RWPE2 (cell line): Measurements from ENCODE around the gene TENM4.
A peak's percentile ranks its signal among the peaks of the same experiment; 100 is the strongest.

ENCODE experiments used
- ATAC-seq: fragments of 200-7000 bp; cut with Tn5 transposase; 3 replicates; pipeline ENCODE4 v1.9.1; 2021; ENCODE audit warnings: low read depth
- DNase-seq: peaks from one replicate; pipeline ENCODE4 v3.0.0-alpha.2; 2020; ENCODE audit warnings: low spot score
- H3K27ac ChIP-seq: fragments of 450-650 bp; 2 replicates; pipeline ENCODE4 v1.5.1; 2017; ENCODE audit warnings: mild to moderate bottlenecking; ENCODE audit not compliant: poor library complexity, severe bottlenecking
- H3K27me3 ChIP-seq: fragments of 250-450 bp; sonication (Bioruptor Pico); 2 replicates; pipeline ENCODE4 v1.5.1; 2021; ENCODE audit warnings: mild to moderate bottlenecking, moderate library complexity; ENCODE audit not compliant: insufficient read depth, poor library complexity, severe bottlenecking
- H3K36me3 ChIP-seq: fragments of 250-450 bp; sonication (Bioruptor Pico); 2 replicates; pipeline ENCODE4 v1.5.1; 2020; ENCODE audit warnings: low read depth, mild to moderate bottlenecking, moderate library complexity
- H3K4me1 ChIP-seq: fragments of 250-450 bp; sonication (Bioruptor Pico); 2 replicates; pipeline ENCODE4 v1.5.1; 2021; ENCODE audit warnings: mild to moderate bottlenecking, moderate library complexity; ENCODE audit not compliant: insufficient read depth, poor library complexity, severe bottlenecking
- H3K4me3 ChIP-seq: fragments of 250-450 bp; sonication (Bioruptor Pico); 2 replicates; pipeline ENCODE4 v1.5.1; 2021; ENCODE audit warnings: mild to moderate bottlenecking, moderate library complexity; ENCODE audit not compliant: severe bottlenecking
- H3K9me3 ChIP-seq: fragments of 250-450 bp; sonication (Bioruptor Pico); 2 replicates; pipeline ENCODE4 v1.5.1; 2021; ENCODE audit warnings: mild to moderate bottlenecking, moderate library complexity; ENCODE audit not compliant: severe bottlenecking
- TF ChIP-seq, protein P1 (sequence below): fragments of 450-650 bp; IDR thresholded peaks from one replicate; pipeline ENCODE4 v1.5.1; 2017; ENCODE audit warnings: mild to moderate bottlenecking, moderate library complexity; ENCODE audit not compliant: poor library complexity, severe bottlenecking

Gene TENM4

DNA sequence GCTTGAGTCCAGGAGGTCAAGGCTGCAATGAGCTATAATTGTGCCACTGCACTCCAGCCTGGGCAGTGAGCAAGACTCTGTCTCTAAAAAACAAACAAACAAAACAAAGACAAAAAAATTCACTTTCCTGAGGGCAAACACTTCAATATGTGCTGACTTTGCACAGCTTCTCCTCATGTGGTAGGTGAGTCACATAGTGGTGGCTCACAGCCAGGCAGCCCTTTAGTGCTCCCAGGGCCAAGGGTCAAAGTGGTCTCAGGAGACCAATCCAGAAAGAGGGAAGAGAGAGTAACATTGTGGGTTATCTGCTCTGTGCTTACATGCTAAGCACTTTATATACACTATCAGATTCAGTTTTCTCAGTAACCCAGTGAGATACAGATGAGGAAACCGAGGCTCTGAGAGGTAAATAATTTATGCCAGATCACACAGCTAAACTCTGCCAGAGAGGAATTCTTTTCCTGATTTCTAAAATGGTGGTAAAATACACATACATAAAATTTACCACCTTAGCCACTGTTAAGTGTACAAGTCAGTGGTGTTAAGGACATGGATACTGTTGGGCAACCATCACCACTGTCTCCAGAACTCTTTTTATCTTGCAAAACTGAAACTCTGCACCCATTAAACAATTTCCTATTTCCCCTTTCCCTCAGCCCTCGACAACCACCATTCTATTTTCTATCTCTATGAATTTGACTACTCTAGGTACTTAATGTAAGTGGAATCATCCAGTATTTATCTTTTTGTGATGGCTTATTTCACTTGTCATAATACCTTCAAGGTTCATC is 634.4 kb downstream of the TENM4 start:
- no peak overlapping the region for H3K27ac ChIP-seq
- ATAC-seq (no peak), DNase-seq (no peak)
- no peaks in the 10 kb centered on the region for H3K27me3 ChIP-seq
- H3K36me3 ChIP-seq: no peaks in the 10 kb centered on the region
- TF ChIP-seq, protein P1, sequence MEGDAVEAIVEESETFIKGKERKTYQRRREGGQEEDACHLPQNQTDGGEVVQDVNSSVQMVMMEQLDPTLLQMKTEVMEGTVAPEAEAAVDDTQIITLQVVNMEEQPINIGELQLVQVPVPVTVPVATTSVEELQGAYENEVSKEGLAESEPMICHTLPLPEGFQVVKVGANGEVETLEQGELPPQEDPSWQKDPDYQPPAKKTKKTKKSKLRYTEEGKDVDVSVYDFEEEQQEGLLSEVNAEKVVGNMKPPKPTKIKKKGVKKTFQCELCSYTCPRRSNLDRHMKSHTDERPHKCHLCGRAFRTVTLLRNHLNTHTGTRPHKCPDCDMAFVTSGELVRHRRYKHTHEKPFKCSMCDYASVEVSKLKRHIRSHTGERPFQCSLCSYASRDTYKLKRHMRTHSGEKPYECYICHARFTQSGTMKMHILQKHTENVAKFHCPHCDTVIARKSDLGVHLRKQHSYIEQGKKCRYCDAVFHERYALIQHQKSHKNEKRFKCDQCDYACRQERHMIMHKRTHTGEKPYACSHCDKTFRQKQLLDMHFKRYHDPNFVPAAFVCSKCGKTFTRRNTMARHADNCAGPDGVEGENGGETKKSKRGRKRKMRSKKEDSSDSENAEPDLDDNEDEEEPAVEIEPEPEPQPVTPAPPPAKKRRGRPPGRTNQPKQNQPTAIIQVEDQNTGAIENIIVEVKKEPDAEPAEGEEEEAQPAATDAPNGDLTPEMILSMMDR: no peak
- H3K4me3 ChIP-seq: no peak overlapping the region
- H3K9me3 ChIP-seq: no peaks in the 10 kb centered on the region
- H3K4me1 ChIP-seq: peaks cover 13% of the 10 kb centered on the region

DNA sequence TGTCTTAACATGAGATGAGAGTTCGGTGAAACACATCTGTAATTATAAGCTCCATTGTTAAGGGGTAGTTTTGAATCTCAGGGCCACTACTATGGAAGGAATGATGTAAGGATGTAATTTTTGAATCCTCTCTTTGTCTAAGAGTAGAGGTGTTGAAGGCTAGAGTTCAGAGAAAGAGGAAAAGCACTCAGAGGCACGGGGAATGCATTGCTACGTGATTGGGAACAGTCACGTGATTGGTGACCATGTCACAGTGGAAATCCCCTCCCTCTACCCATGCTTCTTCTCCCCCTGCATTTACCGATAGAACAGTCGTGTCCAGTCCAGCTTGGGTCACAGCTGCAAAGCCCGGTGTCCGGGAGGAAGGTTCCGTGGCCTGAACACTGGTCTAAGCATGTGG is 635.8 kb downstream of the TENM4 start:
- no peak for ATAC-seq
- Histone ChIP-seq H3K4me3 (no peak overlapping the region), H3K36me3 (no peaks in the 10 kb centered on the region), H3K27me3 (no peaks in the 10 kb centered on the region), H3K9me3 (no peaks in the 10 kb centered on the region), H3K4me1 (peaks cover 23% of the 10 kb centered on the region), H3K27ac (no peak overlapping the region)
- no peak for DNase-seq
- TF ChIP-seq, protein P1: no peak

DNA sequence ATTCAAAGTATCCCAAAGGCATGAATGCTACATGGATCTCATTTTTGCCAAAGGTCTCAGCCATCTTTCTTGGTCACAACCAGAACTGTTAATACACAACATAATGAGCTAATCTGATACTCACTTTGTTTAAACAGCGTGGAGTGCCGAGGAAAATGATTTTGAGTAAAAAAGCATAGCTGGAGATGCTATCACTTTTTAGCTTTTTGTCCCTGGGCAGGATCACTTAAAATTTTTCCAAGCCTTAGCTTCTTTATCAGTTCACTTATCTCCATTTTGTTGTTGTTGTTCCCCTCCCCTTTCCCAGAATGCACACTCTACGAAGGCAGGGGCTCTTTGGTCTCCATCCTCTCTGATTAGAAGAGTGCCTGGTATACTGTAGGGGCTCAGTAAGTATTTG is 636.8 kb downstream of the TENM4 start:
- Histone ChIP-seq H3K4me1 (peaks cover 23% of the 10 kb centered on the region), H3K4me3 (no peak overlapping the region), H3K36me3 (no peaks in the 10 kb centered on the region), H3K9me3 (no peaks in the 10 kb centered on the region), H3K27ac (no peak overlapping the region), H3K27me3 (no peaks in the 10 kb centered on the region)
- TF ChIP-seq, protein P1: no peak
- no peak for DNase-seq
- no peak for ATAC-seq

DNA sequence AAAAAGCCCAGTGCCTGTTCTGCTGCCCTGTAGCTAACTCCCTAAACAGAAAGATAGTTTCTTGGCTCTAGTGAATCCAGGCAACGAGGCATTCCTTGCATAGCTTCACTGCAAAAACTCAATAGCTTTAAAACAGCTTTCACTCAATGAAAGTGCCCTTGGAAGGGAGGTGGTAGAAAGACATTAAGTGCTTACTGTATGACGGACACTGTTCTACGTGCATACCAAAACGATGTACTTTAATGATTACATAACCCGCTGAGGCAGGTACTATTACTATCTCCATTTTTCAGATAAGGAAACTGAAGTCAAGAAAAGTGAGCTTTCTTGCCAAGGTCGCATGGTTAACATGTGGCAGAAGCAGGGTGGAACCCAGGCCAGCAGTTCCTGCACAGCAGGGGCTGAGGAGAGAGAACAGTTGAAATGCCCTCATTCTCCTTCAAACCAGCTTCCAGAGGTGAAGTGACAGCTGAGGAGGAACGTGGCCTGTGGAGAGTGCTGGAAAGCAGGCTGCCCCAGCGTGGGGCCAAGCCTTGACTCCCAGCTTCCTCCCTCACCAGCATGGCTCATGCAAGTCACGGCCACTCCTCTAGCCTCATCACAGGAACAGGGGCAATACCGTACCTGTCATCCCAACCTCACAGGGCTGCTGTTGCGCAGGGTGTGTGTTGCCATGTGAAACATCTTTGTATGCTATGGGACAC is 638.6 kb downstream of the TENM4 start:
- Histone ChIP-seq H3K27me3 (no peaks in the 10 kb centered on the region), H3K9me3 (no peaks in the 10 kb centered on the region), H3K36me3 (no peaks in the 10 kb centered on the region), H3K4me1 (peaks cover 28% of the 10 kb centered on the region), H3K4me3 (no peak overlapping the region), H3K27ac (peak overlapping the region; percentile 73)
- TF ChIP-seq, protein P1: no peak
- no peak for DNase-seq
- ATAC-seq: no peak
